Measurements from ENCODE around the gene NMT2.

Gene NMT2

GRCh38 chr10:15097011-15097812 lies 71.3 kb downstream of the NMT2 start, which contains the start of gene RPP38:
RPP38 (plus strand) TSS chr10:15097355; CDS start chr10:15103315, 5,960 bp downstream.
- peak; percentile 85 to 96 for DNase-seq (ENCODE audit: extremely low read depth in 1 of 2, low read depth in 1 of 2)

- no peak for DNase-seq (ENCODE audit: extremely low read depth in 1 of 2, low read depth in 1 of 2)
Measured at GRCh38 chr10:15096661-15097010, 71.9 kb downstream of the NMT2 start.

- no peak for DNase-seq (ENCODE audit: extremely low read depth in 1 of 2, low read depth in 1 of 2)
Measured at GRCh38 chr10:15092855-15093408, 75.6 kb downstream of the NMT2 start.

- no peak for DNase-seq (ENCODE audit: extremely low read depth in 1 of 2, low read depth in 1 of 2)
Measured at GRCh38 chr10:15091418-15091817, 77.1 kb downstream of the NMT2 start.

- DNase-seq (ENCODE audit: extremely low read depth in 1 of 2, low read depth in 1 of 2), result peak; percentile 37 to 67
Measured at GRCh38 chr10:15088428-15089261, 79.8 kb downstream of the NMT2 start, which contains the start of gene ACBD7. ACBD7 (minus strand) TSS chr10:15088776; CDS start chr10:15088728, 48 bp downstream.

GRCh38 chr10:15084502-15084922 lies 84.0 kb downstream of the NMT2 start:
- DNase-seq (ENCODE audit: extremely low read depth in 1 of 2, low read depth in 1 of 2), result no peak

GRCh38 chr10:15083674-15084501 lies 84.6 kb downstream of the NMT2 start:
- no peak for DNase-seq (ENCODE audit: extremely low read depth in 1 of 2, low read depth in 1 of 2)

GRCh38 chr10:15075421-15075820 lies 93.1 kb downstream of the NMT2 start:
- DNase-seq (ENCODE audit: extremely low read depth in 1 of 2, low read depth in 1 of 2), result no peak

- DNase-seq (ENCODE audit: extremely low read depth in 1 of 2, low read depth in 1 of 2), result no peak
Measured at GRCh38 chr10:15072358-15072757, 96.1 kb downstream of the NMT2 start.

GRCh38 chr10:15069230-15069629 lies 99.3 kb downstream of the NMT2 start:
- no peak for DNase-seq (ENCODE audit: extremely low read depth in 1 of 2, low read depth in 1 of 2)

GRCh38 chr10:15068802-15069201 lies 99.7 kb downstream of the NMT2 start:
- no peak for DNase-seq (ENCODE audit: extremely low read depth in 1 of 2, low read depth in 1 of 2)

GRCh38 chr10:15067154-15067553 lies 101.3 kb downstream of the NMT2 start:
- no peak for DNase-seq (ENCODE audit: extremely low read depth in 1 of 2, low read depth in 1 of 2)

- DNase-seq (ENCODE audit: extremely low read depth in 1 of 2, low read depth in 1 of 2), result no peak
Measured at GRCh38 chr10:15060638-15061037, 107.9 kb downstream of the NMT2 start.

- DNase-seq (ENCODE audit: extremely low read depth in 1 of 2, low read depth in 1 of 2), result no peak
Measured at GRCh38 chr10:15059914-15060313, 108.6 kb downstream of the NMT2 start.

GRCh38 chr10:15058689-15059088 lies 109.8 kb downstream of the NMT2 start:
- DNase-seq (ENCODE audit: extremely low read depth in 1 of 2, low read depth in 1 of 2), result no peak

Data from activated CD8-positive, alpha-beta memory T cell treated with anti-CD3 and anti-CD28 coated beads for 1 hour (primary cell).